Measurements from ENCODE around the gene SNAPIN.
"Not testable (repeated sequence)": the region's sequence is repeated elsewhere in the genome, so short reads cannot be mapped to it uniquely, and the experiment has no call there.

SNAPIN gene

GRCh38 chr1:153626904-153627714, 31.4 kb upstream of the SNAPIN start, which contains the start of gene S100A13:
S100A13 (minus strand) TSS chr1:153627505; CDS start chr1:153626472, 1,033 bp downstream.
- in situ Hi-C loops (cut with MboI; ENCODE audit: low sequenced_read_pairs): no loop called here

GRCh38 chr1:153627715-153628626, 30.5 kb upstream of the SNAPIN start, which contains the start of gene S100A1:
S100A1 (plus strand) TSS chr1:153628434; CDS start chr1:153630522, 2,088 bp downstream.
- in situ Hi-C loops (cut with MboI; ENCODE audit: low sequenced_read_pairs): no loop called here

GRCh38 chr1:153628638-153629342, 29.7 kb upstream of the SNAPIN start:
- in situ Hi-C loops (cut with MboI; ENCODE audit: low sequenced_read_pairs): no loop called here

GRCh38 chr1:153629343-153629665, 29.2 kb upstream of the SNAPIN start:
- in situ Hi-C loops (cut with MboI; ENCODE audit: low sequenced_read_pairs): no loop called here

- in situ Hi-C loops (cut with MboI; ENCODE audit: low sequenced_read_pairs): no loop called here
Observed at GRCh38 chr1:153629971-153630370, 28.5 kb upstream of the SNAPIN start.

DNA sequence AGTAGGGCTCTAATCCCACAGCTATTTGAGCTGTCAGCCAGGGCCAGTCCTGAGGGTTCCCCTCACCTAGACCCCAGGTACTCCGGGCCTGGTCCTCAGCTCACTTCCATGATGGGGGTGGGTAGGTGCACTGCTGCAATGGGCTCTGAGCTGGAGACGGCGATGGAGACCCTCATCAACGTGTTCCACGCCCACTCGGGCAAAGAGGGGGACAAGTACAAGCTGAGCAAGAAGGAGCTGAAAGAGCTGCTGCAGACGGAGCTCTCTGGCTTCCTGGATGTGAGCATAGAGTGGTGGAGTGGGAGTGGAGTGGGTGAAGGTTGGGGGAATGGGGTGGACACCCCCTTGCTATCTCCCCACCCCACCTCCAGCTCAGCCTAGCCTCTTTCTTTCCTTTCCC, 28.1 kb upstream of the SNAPIN start:
- in situ Hi-C loops (cut with MboI; ENCODE audit: low sequenced_read_pairs): no loop called here

DNA sequence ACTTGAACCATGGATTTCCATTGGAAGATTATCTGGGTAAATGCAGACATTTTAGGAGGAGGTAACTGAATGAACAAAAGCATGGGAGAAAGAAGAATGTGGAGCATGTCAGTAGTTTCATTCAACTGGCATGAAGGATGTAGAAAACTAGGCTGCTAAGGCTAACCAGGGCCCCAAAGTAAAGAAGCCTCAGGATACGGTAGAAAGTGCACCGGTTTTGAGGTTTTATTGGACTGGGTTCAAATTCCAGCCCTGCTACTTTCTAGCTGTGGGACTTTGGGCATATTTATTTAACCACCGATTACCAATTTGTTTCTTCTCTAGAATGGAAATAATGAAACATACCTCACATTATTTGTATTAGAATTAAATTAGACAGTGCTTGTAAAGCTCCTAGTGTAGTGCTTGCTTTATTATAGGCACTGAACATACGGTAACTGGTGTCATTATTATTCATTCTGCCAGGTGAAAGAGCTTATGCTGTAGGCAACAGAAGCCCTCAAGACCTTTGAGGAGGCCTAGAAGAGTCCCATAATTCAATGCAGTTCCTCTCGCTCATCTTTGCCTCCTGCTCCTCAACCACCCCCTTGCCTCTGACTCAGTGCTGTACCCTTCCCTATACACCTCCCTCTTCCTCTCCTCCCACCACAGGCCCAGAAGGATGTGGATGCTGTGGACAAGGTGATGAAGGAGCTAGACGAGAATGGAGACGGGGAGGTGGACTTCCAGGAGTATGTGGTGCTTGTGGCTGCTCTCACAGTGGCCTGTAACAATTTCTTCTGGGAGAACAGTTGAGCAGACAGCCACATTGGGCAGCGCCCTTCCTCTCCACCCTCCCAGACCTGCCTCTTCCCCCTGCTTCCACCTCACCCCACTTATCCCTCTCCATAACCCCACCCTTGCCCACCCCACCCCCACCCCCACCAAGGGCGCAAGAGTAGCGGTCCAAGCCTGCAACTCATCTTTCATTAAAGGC, 27.2 kb upstream of the SNAPIN start:
- in situ Hi-C loops (cut with MboI; ENCODE audit: low sequenced_read_pairs): no loop called here

DNA sequence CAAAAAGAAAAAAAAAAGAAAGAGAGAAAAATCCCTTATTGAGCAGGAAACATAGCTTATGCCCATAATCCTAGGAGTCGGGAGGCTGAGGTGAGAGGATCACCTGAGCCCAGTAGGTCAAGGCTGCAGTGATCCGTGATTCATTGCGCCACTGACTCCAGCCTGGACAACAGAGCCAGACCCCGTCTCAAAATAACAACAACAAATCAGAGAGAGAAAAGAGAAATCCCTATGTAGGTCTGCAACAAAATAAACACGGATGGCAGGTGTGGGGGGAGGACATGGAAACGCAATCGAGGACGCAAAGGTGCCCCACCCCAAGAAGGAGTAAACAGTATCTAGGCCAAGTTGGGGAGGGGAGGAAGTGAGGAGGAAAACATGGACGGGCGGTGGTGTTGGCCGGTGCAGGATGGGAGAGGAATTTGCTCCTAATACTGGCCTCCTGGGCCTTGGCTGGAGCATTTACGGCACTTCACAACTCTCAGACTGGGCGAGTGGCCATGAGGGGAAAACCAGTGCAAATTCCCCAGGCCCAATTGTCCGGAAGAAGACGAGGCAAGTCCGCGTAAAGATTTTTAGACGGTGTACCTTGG, 25.2 kb upstream of the SNAPIN start:
- in situ Hi-C loops (cut with MboI; ENCODE audit: low sequenced_read_pairs): no loop called here

- in situ Hi-C loops (cut with MboI; ENCODE audit: low sequenced_read_pairs): no loop called here
Observed at GRCh38 chr1:153633754-153634665, 24.5 kb upstream of the SNAPIN start, which contains the start of gene CHTOP. CHTOP (plus strand) TSS chr1:153634066; CDS start chr1:153636589, 2,523 bp downstream.

GRCh38 chr1:153635872-153636271, 22.6 kb upstream of the SNAPIN start:
- in situ Hi-C loops (cut with MboI; ENCODE audit: low sequenced_read_pairs): no loop called here

DNA sequence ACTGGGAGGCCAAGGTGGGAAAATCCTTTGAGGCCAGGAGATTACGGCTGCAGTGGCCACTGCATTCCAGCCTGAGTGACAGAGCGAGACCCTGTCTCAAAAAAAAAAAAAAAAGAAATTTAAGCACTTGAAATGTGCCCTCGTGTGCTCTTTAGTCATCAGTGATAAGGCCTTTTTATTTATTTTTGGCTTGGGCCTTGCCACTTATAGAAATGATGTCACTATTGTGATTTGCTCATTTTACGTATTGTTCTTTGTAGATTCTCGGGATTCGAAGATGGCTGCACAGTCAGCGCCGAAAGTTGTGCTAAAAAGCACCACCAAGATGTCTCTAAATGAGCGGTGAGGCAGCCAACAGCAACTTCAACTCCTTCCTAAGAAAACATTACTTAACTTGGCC, 22.2 kb upstream of the SNAPIN start:
- in situ Hi-C loops (cut with MboI; ENCODE audit: low sequenced_read_pairs): no loop called here

- in situ Hi-C loops (cut with MboI; ENCODE audit: low sequenced_read_pairs): no loop called here
Observed at GRCh38 chr1:153638261-153638660, 20.2 kb upstream of the SNAPIN start.

- in situ Hi-C loops (cut with MboI; ENCODE audit: low sequenced_read_pairs): no loop called here
Observed at GRCh38 chr1:153639280-153639679, 19.2 kb upstream of the SNAPIN start.

- in situ Hi-C loops (cut with MboI; ENCODE audit: low sequenced_read_pairs): not testable (repeated sequence)
Observed at GRCh38 chr1:153640213-153640612, 18.3 kb upstream of the SNAPIN start.

GRCh38 chr1:153640861-153641260, 17.6 kb upstream of the SNAPIN start:
- in situ Hi-C loops (cut with MboI; ENCODE audit: low sequenced_read_pairs): no loop called here

GRCh38 chr1:153642161-153642560, 16.3 kb upstream of the SNAPIN start:
- in situ Hi-C loops (cut with MboI; ENCODE audit: low sequenced_read_pairs): no loop called here

DNA sequence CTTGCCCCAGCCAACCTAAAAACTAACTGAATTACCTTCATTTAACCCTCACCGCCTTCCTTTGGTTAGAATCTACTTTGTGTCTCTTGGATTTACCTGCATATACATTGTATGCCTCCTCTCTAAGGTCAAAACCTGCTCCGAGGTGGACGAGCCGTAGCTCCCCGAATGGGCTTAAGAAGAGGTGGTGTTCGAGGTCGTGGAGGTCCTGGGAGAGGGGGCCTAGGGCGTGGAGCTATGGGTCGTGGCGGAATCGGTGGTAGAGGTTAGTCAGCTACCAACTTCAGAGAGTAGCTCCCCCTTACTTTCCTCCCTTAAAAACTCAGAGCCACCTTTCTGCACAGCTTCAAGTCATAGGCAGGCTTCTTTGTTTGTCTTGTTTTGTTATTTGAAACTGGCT, 15.4 kb upstream of the SNAPIN start:
- in situ Hi-C loops (cut with MboI; ENCODE audit: low sequenced_read_pairs): no loop called here

DNA sequence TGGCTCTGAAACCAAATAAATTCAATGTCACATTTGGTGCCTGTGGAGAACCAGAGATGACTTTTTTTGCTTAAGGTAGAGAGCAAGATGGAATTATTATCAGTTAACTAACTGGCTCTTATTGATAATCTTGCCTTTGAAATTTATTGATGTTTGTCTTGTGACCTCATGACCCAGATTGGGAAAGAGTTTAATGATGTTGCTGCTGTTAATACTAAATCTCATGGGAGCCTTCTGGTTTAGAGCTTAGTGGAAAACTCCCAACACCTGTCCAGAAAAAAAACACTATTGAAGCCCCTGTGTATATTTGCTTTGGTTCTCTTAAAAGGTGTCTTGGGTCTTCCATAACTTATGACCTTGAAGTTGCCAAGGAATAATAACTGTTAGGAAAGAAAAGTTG, 14.7 kb upstream of the SNAPIN start:
- in situ Hi-C loops (cut with MboI; ENCODE audit: low sequenced_read_pairs): no loop called here
